CD4-positive, alpha-beta T cell treated with Interleukin-10 for 1 hour (primary cell): Measurements from ENCODE around the gene ROS1.
A peak's percentile ranks its signal among the peaks of the same experiment; 100 is the strongest.
"Not testable (repeated sequence)": the region's sequence is repeated elsewhere in the genome, so short reads cannot be mapped to it uniquely, and the experiment has no call there.

Source experiments
- DNase-seq: peaks from one replicate; pipeline ENCODE4 v3.0.0-alpha.2; 2020

ROS1 gene

DNA sequence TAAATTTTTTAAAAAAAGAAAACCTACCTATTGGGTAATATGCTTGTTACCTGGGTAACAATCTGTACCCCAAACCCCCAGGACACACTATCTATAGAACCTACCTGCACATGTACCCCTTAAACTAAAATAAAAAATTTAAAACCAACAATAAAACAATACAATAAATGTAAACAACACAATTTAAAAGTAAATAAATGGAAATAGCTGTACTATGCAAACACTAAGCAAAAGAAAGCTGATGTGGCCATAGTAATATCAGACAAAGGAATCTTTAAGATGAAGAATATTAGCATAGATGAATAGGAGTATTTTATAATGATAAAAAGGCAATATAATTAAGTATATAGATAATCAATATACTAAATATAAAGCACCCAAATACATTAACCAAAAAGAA is 50.3 kb downstream of the ROS1 start:
- DNase-seq: no peak

DNA sequence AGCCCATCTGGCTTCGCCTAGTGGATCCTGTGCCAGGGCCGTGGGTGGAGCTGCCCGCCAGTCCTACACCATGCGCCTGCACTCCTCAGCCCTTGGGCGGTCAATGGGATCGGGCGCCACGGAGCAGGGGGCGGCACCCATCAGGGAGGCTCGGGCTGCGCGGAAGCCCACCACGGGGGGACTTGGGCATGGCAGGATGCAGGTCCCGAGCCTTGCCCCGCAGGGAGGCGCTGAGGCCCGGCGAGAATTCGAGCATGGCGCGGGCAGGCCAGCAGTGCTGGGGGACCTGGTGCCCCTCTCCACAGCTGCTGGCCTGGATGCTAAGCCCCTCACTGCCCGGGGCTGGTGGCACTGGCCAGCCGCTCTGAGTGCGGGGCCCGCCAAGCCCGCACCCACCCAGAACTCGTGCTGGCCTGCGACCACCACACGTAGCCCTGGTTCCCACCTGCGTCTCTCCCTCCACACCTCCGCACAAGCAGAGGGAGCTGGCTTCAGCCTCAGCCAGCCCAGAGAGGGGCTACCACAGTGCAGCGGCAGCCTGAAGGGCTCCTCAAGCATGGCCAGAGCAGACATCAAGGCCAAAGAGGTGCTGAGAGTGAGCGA is 52.4 kb downstream of the ROS1 start:
- DNase-seq: no peak

DNA sequence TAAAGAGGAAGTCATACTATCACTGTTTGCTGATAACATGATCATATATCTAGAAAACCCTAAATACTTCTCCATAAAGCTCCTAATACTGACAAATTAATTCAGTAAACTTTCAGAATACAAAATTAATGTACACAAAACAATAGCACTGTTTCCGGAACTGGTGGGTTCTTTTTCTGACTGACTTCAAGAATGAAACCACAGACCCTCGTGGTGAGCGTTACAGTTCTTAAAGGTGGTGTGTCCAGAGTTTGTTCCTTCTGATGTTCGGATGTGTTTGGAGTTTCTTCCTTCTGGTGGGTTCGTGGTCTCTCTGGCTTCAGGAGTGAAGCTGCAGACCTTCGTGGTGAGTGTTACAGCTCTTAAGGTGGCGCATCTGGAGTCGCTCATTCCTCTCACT is 53.5 kb downstream of the ROS1 start:
- not testable (repeated sequence) for DNase-seq

DNA sequence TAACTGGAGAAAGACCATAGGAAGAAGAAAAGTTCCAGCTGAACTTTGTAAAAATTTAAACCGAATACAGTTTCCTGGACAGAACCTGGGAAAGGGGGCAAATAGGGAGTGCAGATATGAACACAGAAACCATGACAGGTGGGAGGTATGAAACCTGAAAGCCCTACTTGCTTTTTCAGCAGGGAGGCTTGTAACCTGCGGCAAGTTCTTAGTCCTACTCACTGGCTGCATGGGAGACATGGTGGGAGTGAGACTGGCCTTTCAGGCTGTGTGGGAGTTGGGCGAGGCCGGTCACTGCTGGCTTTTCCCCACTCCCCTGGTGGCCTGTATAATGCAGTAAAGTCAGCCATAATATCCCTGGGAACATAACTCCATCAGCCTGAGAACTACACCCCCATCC is 54.2 kb downstream of the ROS1 start:
- DNase-seq: no peak

DNA sequence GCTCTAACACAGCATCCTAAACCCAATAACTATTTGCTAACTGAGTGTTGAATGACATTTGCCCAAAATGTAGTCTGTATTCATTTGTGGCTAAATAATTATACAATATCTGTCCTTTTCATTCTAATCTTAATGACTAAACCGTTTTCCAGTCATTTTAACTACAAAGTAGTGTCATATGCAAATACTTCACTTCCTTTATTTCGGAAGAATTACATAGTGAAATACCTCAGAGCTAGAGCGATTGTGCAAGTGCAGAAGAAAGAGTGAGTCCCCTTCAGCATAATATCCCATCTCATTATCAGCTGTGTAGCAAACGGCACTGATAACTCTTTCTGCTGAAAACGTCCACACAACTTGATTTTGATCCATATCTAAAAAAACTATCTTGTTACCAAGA is 66.2 kb downstream of the ROS1 start:
- no peak for DNase-seq

DNA sequence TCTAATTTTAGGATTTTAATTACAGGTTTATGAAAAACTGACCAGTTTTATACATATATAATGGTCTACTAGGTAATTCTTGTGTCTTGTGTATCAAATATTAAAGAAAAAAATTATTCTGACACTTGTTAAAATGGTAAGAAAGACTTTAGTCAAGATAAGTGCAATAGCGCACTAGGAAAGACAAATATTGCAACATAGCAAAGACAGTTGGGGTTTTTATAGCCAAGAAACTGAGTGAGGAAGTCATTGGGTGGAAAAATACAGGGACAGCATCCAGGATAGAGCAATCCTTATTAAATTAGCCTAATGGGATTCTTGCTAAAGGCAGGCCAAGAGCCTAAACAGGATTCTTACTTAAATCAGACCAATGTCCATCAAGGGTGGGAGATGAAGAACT is 71.1 kb downstream of the ROS1 start:
- DNase-seq: no peak

DNA sequence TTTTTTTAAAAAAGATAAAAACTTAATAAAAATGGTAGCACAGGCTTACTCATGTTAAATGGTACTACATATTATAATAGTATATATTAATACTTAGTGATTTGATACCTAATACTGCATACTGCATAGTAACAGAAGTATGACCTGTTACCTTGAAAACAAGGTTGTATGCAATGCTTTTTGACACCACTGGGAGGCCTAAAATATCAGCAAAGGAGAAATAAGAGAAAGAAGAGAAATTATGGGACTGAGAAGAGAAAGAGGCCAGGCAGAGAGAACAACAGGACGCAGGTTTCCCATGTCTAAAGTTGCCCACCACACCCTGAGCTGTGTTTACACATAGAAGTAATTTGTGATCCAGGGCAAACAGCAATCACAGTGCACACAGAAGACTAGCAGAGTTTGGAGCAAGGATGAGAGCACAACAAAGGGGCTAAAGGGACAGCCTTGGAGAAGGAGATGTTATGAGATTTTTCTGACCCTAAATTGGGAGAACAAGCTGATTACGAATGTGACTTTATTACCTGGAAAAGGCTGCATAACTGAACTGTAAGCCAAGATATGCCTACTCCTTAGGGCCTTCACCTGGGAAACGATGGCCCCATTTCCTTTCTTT is 73.2 kb downstream of the ROS1 start:
- DNase-seq: no peak

DNA sequence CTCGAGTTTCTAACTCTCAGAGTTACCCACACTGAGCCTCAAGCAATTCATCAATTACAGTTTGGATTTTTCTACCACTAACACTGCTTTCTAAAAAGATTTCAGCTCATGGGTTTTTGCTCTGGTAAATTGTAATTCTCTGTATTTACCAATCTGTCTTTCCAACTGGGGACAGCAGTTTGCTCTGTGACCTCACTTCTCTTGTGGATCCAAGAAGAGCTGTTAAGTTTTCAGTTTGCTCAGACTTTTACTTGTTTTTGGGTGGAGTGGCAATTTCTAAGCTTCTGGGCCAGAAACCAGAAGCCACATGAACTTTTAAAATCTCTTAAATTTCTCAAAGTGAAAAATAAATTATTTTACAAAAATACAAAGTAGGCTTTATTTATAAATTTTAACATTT is 74.2 kb downstream of the ROS1 start:
- no peak for DNase-seq

DNA sequence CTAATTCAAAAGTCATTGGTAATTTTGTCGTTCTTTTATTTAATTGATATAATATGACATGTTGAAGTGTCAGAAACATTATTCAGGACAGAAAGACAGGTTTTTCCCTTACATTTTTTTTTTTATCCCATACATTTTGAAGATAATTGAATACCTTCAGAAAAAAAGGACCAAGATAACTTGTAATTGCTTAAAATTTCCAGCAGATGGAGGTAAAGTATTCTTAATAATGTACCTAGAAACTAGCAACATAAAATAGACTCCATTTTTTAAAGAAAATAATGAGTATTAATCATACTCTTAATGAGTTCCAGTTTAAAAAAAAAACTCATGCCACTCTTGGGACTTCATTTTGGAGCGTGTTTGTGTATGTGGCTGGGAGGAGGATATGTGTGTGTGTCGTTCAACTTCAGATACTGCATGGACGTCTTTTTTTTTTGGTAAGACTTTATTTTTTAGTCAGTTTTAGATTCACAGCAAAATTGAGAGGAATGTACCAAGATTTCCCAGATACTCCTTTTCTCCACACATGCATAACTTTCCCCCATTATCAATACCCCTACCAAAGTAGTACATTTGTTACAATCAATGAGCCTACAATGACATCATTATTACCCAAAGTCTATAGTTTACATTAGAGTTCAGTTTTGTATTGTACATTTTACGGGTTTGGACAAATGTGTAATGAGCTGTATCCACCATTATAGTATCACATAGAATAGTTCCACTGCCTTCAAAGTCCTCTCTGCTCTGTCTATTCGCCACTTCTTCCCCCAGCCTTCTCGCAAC is 79.4 kb downstream of the ROS1 start:
- DNase-seq: peak; percentile 27

DNA sequence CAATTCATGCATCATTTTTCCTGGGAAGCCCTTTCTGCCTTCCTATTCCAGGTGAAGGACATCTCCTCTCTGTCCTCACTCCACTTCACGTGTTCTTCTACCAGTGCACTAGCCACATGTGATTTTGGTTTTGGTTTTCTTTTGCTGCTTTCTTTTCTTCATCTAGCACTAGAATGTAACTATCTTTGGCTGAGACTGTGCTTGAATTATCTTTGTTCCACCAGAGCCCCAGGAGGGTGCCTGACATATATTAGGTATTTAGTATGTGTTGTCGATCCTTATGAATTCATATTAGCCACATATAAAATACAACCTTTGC is 80.5 kb downstream of the ROS1 start:
- no peak for DNase-seq

DNA sequence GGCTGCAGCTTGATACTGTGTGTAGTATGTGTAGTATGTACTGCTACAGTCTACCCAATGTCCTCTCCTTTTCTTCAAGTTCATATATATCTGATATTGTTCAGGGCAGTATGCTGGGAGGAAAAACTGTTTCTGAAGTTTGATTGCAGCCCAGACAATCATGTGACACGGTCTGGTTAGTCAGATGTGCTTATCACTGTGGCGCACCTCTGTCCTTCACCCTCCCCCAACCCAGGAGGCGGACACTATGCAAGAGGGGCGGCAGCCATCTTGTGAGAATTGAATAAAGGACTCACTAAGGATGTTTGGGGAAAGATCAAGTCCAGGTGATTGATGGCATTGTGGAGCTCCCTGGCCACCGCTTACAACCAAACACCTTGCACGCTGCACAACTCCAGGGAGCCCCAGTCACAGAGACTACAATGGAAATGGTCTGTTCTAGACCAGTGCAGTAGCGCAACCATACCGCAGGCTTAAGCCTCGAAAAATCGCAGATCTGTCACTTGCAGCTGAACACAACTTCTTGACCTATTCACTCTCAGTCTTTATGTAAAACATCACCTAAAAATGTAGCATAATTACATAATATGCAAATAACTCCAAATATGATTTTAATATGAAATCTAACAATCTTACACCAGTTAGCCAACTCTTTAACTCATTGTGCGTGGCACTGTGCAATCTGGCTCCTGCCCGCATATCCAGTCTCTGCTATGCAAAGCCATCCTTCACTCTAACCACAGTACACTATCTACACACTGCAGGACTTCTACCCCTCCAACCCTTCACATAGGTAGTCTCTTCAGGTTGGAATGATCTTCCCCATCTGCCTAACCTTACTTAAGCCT is 81.1 kb downstream of the ROS1 start:
- DNase-seq: no peak

DNA sequence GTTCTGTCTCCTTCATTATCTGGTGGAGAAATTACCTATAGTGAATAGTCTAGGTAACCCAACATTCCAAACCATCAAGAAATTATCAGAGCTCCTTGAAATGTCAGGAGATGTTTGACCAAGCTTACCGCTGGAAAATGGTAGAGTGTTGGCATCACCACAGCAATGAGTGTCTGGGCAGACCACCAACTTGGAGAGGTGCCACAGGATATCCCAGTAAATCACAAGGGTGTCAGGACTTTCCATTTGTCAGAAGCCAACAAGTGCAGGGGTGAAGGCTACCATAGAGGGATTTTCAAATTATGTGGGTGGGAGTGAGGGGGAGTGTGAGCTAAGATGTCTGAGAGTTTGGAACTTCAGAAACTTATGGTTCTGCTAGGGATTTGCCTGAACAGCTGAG is 87.2 kb downstream of the ROS1 start:
- no peak for DNase-seq

DNA sequence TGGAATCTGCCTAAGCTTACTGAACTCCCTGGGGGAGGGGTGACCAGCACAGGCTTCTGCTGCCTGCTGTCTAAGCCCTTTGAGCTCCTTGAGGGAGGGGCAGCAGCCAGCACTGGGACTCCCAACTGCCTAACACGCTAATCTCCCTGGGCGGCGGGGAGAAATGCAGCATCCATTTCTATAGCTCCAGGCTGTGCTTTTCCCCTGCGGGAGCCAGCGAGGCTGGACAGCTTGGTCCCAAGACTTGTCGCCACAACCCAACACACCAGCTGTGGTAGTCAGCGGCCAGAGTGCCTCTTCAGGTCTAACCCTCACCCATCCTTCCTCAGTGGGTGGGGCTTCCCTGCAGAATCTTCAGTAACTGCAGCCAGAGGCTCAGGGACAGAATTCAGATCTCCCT is 95.8 kb downstream of the ROS1 start:
- no peak for DNase-seq

DNA sequence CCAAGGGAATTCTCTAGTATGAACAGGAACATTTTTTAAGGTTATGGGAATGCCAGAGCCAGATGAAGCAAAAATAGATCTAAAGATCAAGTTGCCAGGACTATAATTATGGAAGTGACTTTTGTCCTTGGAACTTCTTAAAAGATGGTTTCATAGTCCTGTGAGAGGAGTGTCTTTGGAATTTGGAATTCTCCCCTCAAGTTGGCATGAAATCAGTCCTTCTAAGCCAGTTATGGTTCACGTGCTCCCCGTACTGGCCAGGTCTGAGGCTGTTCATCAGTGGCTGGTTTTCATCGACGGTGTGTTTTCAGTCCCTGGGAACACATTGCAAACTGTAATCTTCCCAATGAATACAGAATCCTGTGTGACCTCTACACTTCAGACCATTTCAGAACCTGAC is 97.2 kb downstream of the ROS1 start:
- no peak for DNase-seq

DNA sequence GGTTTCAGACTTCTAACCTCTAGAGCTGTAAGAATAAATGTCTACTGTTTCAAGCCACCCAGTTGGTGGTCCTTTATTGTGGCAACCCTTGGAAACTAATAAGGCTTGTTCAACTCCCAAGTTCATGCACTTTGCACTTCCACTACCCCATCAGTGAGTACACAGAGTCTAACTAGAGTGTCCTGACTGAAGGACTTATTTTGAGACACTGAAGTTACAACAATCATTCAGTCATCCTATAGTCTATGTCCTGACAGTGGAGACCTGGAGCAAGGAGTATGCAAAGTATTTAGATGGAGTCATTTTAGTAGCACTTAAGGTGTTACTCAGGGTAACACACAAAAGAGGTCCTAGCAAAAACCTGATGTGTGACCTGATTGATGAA is 97.7 kb downstream of the ROS1 start:
- no peak for DNase-seq

DNA sequence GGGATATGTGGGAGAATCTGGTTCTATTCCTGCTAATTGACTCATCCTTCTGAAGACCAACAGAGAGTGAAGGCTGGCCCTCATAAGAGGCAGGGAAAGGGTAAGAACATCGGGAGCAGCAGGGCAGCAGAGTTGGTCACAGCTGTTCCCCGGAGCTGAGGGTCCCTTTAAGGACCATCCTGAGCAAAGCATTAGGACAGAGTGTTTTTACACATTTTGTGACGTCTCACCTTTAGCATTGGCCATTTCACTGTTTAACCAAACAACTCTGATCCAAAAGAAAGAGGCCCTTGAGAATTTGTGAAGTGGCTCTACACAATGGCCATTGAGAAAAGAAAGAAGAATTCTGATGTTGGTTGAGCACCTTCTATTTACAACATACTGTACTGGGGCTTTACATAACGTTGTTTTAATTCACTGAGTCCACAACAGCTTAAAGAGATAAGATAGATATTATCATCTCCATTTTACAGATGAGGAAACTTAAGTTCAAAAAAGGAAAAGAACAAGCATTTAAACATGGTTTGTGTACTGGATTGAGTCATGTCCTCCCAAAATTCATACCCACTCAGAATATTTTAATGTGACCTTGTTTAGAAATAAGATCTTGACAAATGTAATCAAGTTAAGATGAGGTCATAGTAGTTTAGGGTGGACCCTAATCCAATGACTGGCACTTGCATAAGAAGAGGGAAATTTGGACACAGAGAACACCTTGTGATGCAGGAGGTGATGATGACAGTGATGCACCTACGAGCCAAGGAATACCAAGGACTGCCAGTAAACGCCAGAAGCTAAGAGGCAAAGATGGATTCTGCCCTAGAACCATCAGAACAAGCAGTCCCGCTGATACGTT is 98.4 kb downstream of the ROS1 start:
- DNase-seq: no peak

DNA sequence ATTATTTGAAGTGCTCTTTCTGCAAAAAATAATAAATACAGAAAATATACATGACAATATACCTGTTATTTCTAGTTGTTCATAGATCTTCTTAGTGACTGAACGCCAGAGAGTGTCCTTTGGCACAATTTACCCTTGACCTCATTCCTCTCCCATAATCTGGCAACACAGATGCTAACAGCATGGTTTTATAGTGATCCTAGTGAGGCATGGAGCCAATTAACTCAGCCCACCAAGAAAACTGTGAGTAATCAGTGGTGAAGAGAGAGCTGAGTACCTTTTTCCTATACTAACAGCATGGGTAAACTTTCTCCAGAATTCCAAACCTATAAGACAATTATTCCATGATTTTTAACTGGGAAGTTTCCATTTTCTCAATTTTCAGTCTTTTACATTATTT is 99.3 kb downstream of the ROS1 start:
- DNase-seq: no peak

DNA sequence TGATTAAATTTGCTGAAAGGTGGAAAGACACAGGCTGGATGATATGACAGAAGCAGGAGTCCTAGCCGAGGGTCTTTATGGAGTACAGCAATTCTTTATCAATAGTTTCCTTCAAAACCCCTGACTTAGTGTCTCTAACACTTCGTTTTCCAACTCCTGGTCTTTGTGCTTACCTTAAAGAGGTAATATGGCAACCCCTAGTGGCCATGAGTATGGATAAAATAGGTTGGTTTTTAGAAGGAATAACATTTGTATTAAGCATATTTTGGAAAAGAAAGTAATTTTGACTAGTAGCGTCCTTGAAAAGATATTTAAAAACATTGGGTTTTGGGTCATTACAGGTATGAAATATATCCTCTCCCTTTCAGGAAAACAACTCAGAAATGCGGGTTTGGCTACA is 108.5 kb downstream of the ROS1 start:
- DNase-seq: no peak

DNA sequence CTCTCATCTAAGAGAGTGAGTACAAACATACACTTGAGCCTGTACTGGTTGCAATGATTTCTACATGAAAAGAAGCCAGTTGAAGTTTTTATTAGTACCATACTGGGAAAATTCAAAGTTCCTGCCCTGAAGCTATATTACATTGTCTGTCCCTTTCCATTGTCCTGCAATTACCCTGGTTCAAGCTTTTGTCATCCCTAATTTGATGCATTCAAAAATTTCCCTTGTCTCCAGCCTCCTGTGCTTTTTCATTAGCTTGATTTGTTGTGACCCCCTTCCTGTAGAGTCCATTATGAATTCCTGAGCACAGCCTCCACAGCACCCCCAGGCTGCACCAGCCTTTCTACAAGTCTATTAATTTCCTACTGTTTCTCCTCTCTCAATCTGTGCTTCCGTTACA is 114.0 kb downstream of the ROS1 start:
- DNase-seq: no peak

DNA sequence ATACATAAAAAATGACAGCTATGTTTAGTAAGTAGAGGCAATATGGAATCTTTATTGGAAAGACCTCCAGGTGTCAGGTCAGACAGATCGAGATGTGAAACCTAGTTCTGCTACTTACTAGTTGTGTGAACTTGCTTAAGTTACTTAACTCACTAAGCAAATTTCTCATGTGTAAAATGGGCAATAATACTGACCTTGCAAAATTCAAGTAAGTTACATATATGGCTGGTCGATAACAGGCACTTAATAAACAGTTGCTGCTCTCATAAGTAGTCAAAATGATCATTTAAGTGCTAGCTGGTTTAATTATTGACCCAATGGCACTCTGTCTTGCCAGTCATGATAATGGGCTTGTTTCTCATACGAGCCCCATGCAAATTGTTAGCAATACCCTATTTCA is 114.4 kb downstream of the ROS1 start:
- no peak for DNase-seq

DNA sequence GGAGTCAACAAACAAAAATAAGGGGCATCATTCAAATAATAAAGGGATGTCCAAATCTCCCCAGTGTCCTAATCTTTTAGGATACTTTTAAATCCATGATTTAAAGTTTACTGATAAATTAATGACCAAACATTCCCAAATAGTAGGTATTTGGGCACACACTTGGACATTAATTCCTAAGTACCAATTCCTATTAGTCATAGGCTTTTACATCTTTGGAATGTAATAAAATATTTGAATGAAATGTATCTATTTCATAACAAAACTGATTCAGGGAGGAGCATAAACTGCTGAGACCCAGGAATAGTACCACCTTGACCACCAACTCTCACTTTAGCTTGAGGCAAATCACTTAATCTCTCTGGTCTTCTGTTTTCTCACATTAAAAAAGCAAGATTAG is 116.1 kb downstream of the ROS1 start:
- no peak for DNase-seq

DNA sequence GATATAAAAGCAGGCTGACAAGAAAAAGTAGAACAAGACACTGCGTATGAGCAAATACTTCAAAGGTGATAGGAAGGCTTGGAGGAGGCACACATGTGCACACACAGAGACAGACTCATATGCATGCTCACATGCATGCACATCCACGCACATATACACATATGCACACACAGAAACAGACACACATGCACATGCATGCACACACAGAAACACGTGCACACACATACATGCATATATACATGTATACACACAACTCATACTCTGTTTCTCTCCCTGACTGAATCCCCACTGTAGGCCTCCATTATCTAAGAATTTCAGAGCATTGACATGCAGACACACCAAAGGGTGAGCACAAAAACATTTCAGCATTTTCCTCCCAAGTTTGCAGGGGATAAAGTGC is 116.7 kb downstream of the ROS1 start:
- no peak for DNase-seq

DNA sequence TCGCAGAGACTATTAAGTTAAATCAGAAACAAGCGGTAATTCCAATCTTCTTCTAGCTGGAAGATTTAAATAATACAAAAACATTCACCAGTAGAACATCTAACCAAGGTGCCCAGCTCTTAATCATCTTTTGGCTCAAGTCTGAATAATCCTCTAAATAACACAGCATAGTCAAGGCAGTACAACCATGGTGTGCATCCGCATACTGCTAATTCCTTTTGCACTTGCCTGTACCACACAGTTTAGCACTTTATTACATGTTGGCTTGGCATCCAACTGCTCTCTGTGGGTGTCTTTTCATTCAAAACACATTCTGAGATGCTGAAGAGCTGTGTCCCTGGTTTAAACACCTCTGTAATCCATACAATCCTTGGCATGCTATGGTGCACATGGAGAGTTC is 118.1 kb downstream of the ROS1 start:
- DNase-seq: no peak
